PC-3 (cell line): ENCODE data around the gene FUT8.

ENCODE experiments used
- CTCF ChIP-seq: fragments of 300-600 bp; sonication (generic); conservative IDR thresholded peaks from 2 replicates; pipeline ENCODE4 v1.5.1; 2017; ENCODE audit warnings: antibody characterized with exemption, low read depth, mild to moderate bottlenecking, low read length
- EZH2 ChIP-seq: fragments of 300-600 bp; sonication (generic); IDR thresholded peaks from one replicate; pipeline ENCODE4 v1.6.1; 2017; ENCODE audit warnings: antibody characterized with exemption, mild to moderate bottlenecking, low read length; ENCODE audit not compliant: unreplicated experiment
- EZH2phosphoT487 ChIP-seq: fragments of 300-600 bp; sonication (generic); IDR thresholded peaks from 2 replicates; pipeline ENCODE4 v1.6.1; 2018; ENCODE audit warnings: mild to moderate bottlenecking, antibody characterized with exemption, low read length, borderline replicate concordance

- TF ChIP-seq CTCF (no peak), EZH2 (no peak), EZH2phosphoT487 (no peak)
Observed at GRCh38 chr14:65479386-65479785, 66.9 kb downstream of the FUT8 start.
